ENCODE measurements around the gene NPIPB2. TPM values are rescaled to one million over a fixed set of nuclear protein-coding genes. Genes with fewer than 3 reads are reported as not detected.
A peak's percentile ranks its signal among the peaks of the same experiment; 100 is the strongest.

Gene NPIPB2
- total and polyA plus RNA-seq, 5 donors from 2014 or later = 0.44 to 17.5 (median 2.2) TPM; not detected in 1

GRCh38 chr16:11909653-11910545, 31.9 kb downstream of the NPIPB2 start:
- H3K4me3 ChIP-seq (ENCODE audit: low read depth, low read length) = peak overlapping the region; percentile 27
- H3K27ac Mint-ChIP-seq = peak overlapping the region; percentile 3 to 88 (median 14)

GRCh38 chr16:11907160-11907970, 34.5 kb downstream of the NPIPB2 start:
- H3K27ac Mint-ChIP-seq = peak overlapping the region in 1 of 3 donors; percentile 5
- Histone ChIP-seq H3K27ac (ENCODE audit: insufficient read depth, low read length, poor library complexity, severe bottlenecking) (no peak overlapping the region), H3K36me3 (ENCODE audit: control insufficient read depth, insufficient read depth, low read length) (peaks cover 29% of the 10 kb centered on the region), H3K9me3 (ENCODE audit: control insufficient read depth in 2 of 2, low read length in 2 of 2) (no peaks in the 10 kb centered on the region), H3K4me1 (ENCODE audit: control insufficient read depth, insufficient read depth, low read length, poor library complexity, severe bottlenecking) (peaks cover 26% of the 10 kb centered on the region), H3K27me3 (ENCODE audit: control insufficient read depth, insufficient read depth, low read length) (no peaks in the 10 kb centered on the region), H3K4me3 (ENCODE audit: low read depth, low read length) (no peak overlapping the region)
- ATAC-seq (ENCODE audit: low read depth in 2 of 2) = no peak
- H3K4me1 Mint-ChIP-seq = peaks cover 27 to 82% (median 57%) of the 10 kb centered on the region in 4 donors
- peak overlapping the region in 3 of 4 donors; percentile 9 to 27 (median 23) for H3K4me3 Mint-ChIP-seq
- H3K9me3 Mint-ChIP-seq = no peaks in the 10 kb centered on the region
- H3K27me3 Mint-ChIP-seq = no peaks in the 10 kb centered on the region
- no peak for DNase-seq
- H3K36me3 Mint-ChIP-seq = peaks cover 15% of the 10 kb centered on the region

More at GRCh38 chr16:11909653-11910545, 31.9 kb downstream of the NPIPB2 start:
- peaks cover 38 to 81% (median 66%) of the 10 kb centered on the region in 4 donors for H3K4me1 Mint-ChIP-seq
- peaks cover 12% of the 10 kb centered on the region for H3K36me3 Mint-ChIP-seq
- H3K4me1 ChIP-seq (ENCODE audit: control insufficient read depth, insufficient read depth, low read length, poor library complexity, severe bottlenecking) = peaks cover 42% of the 10 kb centered on the region
- H3K27me3 ChIP-seq (ENCODE audit: control insufficient read depth, insufficient read depth, low read length) = no peaks in the 10 kb centered on the region
- no peaks in the 10 kb centered on the region for H3K9me3 Mint-ChIP-seq
- no peak for ATAC-seq (ENCODE audit: low read depth in 2 of 2)
- peaks cover 9% of the 10 kb centered on the region for H3K27me3 Mint-ChIP-seq
- peaks cover 21% of the 10 kb centered on the region for H3K36me3 ChIP-seq (ENCODE audit: control insufficient read depth, insufficient read depth, low read length)
- no peaks in the 10 kb centered on the region for H3K9me3 ChIP-seq (ENCODE audit: control insufficient read depth in 2 of 2, low read length in 2 of 2)
- H3K4me3 Mint-ChIP-seq = peak overlapping the region; percentile 40 to 88 (median 56)
- no peak overlapping the region for H3K27ac ChIP-seq (ENCODE audit: insufficient read depth, low read length, poor library complexity, severe bottlenecking)
- no peak for DNase-seq

DNA sequence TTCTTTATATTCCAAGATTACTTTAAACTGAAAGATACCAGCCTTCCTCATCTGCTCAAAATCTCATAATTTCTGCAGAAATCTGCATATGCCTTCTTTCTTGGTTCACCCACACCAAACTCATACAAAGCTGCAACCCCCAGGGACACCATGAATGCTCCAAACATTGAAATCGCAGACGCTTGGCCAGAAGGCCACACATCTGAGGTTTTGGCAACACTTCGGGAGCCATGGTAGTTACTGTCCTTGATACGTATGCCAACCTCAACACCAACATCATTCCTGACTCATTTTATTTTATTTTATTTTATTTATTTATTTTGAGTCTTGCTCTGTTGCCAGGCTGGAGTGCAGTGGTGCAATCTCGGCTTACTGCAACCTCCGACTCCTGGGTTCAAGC, 37.9 kb downstream of the NPIPB2 start:
- Histone ChIP-seq H3K36me3 (ENCODE audit: control insufficient read depth, insufficient read depth, low read length) (peaks cover 31% of the 10 kb centered on the region), H3K4me3 (ENCODE audit: low read depth, low read length) (no peak overlapping the region), H3K4me1 (ENCODE audit: control insufficient read depth, insufficient read depth, low read length, poor library complexity, severe bottlenecking) (peaks cover 22% of the 10 kb centered on the region), H3K27me3 (ENCODE audit: control insufficient read depth, insufficient read depth, low read length) (no peaks in the 10 kb centered on the region), H3K27ac (ENCODE audit: insufficient read depth, low read length, poor library complexity, severe bottlenecking) (no peak overlapping the region), H3K9me3 (ENCODE audit: control insufficient read depth in 2 of 2, low read length in 2 of 2) (no peaks in the 10 kb centered on the region)
- Mint-ChIP-seq H3K4me3 (no peak overlapping the region), H3K4me1 (peaks cover 39 to 77% (median 61%) of the 10 kb centered on the region in 4 donors), H3K9me3 (no peaks in the 10 kb centered on the region), H3K27me3 (no peaks in the 10 kb centered on the region), H3K27ac (peak overlapping the region in 1 of 3 donors; percentile 60), H3K36me3 (peaks cover 19% of the 10 kb centered on the region)
- ATAC-seq (ENCODE audit: low read depth in 2 of 2) (no peak), DNase-seq (no peak)

DNA sequence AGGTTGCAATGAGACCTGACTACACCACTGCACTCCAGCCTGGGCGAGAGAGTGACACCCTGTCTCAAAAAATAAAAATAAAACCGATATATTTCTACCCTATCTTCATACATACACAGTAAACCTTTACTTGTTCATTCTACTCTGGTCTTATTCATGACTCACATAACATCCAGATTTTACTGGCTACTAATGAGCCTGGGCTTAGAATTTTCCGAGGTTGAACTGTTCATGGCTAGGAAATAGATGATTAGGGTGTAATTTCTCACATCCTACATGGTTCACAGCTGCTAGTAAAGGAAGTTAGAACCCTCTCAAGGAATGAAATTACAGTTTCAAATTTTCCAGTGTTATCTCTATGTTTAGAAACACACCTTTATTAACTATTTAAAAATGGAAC, 40.8 kb downstream of the NPIPB2 start:
- Histone ChIP-seq H3K9me3 (ENCODE audit: control insufficient read depth in 2 of 2, low read length in 2 of 2) (no peaks in the 10 kb centered on the region), H3K4me3 (ENCODE audit: low read depth, low read length) (no peak overlapping the region), H3K27ac (ENCODE audit: insufficient read depth, low read length, poor library complexity, severe bottlenecking) (peak overlapping the region; percentile 8), H3K4me1 (ENCODE audit: control insufficient read depth, insufficient read depth, low read length, poor library complexity, severe bottlenecking) (peaks cover 21% of the 10 kb centered on the region), H3K36me3 (ENCODE audit: control insufficient read depth, insufficient read depth, low read length) (peaks cover 29% of the 10 kb centered on the region), H3K27me3 (ENCODE audit: control insufficient read depth, insufficient read depth, low read length) (no peaks in the 10 kb centered on the region)
- H3K27me3 Mint-ChIP-seq = no peaks in the 10 kb centered on the region
- H3K27ac Mint-ChIP-seq = peak overlapping the region; percentile 32 to 69 (median 38)
- H3K4me1 Mint-ChIP-seq = peaks cover 43 to 76% (median 60%) of the 10 kb centered on the region in 4 donors
- H3K4me3 Mint-ChIP-seq = no peak overlapping the region
- peaks cover 16% of the 10 kb centered on the region for H3K36me3 Mint-ChIP-seq
- H3K9me3 Mint-ChIP-seq = no peaks in the 10 kb centered on the region
- no peak for DNase-seq
- no peak for ATAC-seq (ENCODE audit: low read depth in 2 of 2)

DNA sequence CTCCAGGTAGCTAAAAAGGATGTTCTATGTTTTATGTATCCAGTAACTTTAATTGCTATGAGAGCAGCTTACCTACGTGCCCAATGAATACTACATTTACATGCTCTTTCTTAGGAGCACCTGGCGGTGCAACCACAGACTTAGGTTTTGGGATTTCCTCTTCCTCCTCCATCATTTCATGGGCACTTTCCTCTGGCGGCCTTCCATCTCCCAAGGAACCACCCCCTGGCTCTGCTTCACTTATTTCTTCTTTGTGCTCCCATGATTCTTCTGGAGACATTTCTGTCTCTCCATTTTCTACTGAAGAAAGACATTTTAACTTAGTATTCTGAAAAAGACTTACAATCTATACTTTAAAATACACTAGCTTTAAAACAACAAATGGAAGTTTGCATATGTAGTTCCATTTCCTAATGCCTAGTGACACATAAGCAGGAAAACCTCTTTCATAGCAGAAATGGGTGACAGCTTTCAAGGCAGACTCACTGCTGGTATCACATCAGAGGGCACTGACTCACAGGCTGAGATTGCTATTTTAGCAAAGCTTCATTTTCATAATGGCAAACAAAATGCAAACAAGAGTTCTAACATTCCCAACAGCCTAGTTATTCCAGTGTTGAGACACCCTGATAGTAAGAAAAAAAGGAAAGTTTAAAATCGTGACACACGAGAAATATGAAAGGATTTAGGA, 45.2 kb downstream of the NPIPB2 start:
- H3K4me1 Mint-ChIP-seq = peaks cover 38 to 53% (median 43%) of the 10 kb centered on the region in 4 donors
- Histone ChIP-seq H3K9me3 (ENCODE audit: control insufficient read depth in 2 of 2, low read length in 2 of 2) (no peaks in the 10 kb centered on the region), H3K4me3 (ENCODE audit: low read depth, low read length) (no peak overlapping the region), H3K27me3 (ENCODE audit: control insufficient read depth, insufficient read depth, low read length) (no peaks in the 10 kb centered on the region), H3K27ac (ENCODE audit: insufficient read depth, low read length, poor library complexity, severe bottlenecking) (no peak overlapping the region), H3K36me3 (ENCODE audit: control insufficient read depth, insufficient read depth, low read length) (peaks cover 38% of the 10 kb centered on the region), H3K4me1 (ENCODE audit: control insufficient read depth, insufficient read depth, low read length, poor library complexity, severe bottlenecking) (peaks cover 21% of the 10 kb centered on the region)
- DNase-seq = no peak
- H3K9me3 Mint-ChIP-seq = no peaks in the 10 kb centered on the region
- H3K27me3 Mint-ChIP-seq = no peaks in the 10 kb centered on the region
- H3K27ac Mint-ChIP-seq = peak overlapping the region; percentile 1 to 49 (median 7)
- H3K4me3 Mint-ChIP-seq = no peak overlapping the region
- H3K36me3 Mint-ChIP-seq = peaks cover 21% of the 10 kb centered on the region
- ATAC-seq (ENCODE audit: low read depth in 2 of 2) = no peak

GRCh38 chr16:11893571-11893970, 48.3 kb downstream of the NPIPB2 start:
- peaks cover 1% of the 10 kb centered on the region for H3K4me1 ChIP-seq (ENCODE audit: control insufficient read depth, insufficient read depth, low read length, poor library complexity, severe bottlenecking)
- Mint-ChIP-seq H3K9me3 (no peaks in the 10 kb centered on the region), H3K4me3 (peak overlapping the region in 1 of 4 donors; percentile 51), H3K36me3 (peaks cover 22% of the 10 kb centered on the region), H3K27ac (peak overlapping the region in 2 of 3 donors; percentile 9 to 29), H3K27me3 (no peaks in the 10 kb centered on the region), H3K4me1 (peaks cover 15 to 22% (median 18%) of the 10 kb centered on the region in 4 donors)
- H3K36me3 ChIP-seq (ENCODE audit: control insufficient read depth, insufficient read depth, low read length) = peaks cover 50% of the 10 kb centered on the region
- no peak for ATAC-seq (ENCODE audit: low read depth in 2 of 2)
- H3K27me3 ChIP-seq (ENCODE audit: control insufficient read depth, insufficient read depth, low read length) = no peaks in the 10 kb centered on the region
- no peak overlapping the region for H3K27ac ChIP-seq (ENCODE audit: insufficient read depth, low read length, poor library complexity, severe bottlenecking)
- DNase-seq = no peak
- no peaks in the 10 kb centered on the region for H3K9me3 ChIP-seq (ENCODE audit: control insufficient read depth in 2 of 2, low read length in 2 of 2)
- H3K4me3 ChIP-seq (ENCODE audit: low read depth, low read length) = no peak overlapping the region

DNA sequence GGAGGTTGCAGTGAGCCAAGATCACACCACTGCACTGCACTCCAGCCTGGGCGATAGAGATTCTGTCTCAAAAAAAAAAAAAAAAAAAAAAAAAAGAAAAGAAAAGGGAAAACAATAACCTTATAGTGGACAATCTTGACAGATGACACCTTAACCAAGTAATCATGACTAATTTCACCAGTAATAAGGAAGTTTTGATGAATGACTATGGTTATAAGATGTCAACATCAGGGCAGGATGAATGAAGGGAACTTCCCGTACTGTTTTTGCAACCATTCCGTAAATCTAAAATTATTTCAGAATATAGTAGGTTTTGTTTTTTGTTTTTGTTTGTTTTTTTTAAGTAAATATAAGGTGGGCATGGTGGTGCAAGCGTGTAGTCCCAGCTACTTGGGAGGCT, 49.1 kb downstream of the NPIPB2 start:
- Mint-ChIP-seq H3K9me3 (no peaks in the 10 kb centered on the region), H3K4me3 (no peak overlapping the region), H3K27me3 (no peaks in the 10 kb centered on the region), H3K27ac (no peak overlapping the region), H3K36me3 (peaks cover 22% of the 10 kb centered on the region), H3K4me1 (peaks cover 10 to 16% (median 12%) of the 10 kb centered on the region in 4 donors)
- Histone ChIP-seq H3K9me3 (ENCODE audit: control insufficient read depth in 2 of 2, low read length in 2 of 2) (no peaks in the 10 kb centered on the region), H3K36me3 (ENCODE audit: control insufficient read depth, insufficient read depth, low read length) (peaks cover 54% of the 10 kb centered on the region), H3K4me1 (ENCODE audit: control insufficient read depth, insufficient read depth, low read length, poor library complexity, severe bottlenecking) (no peaks in the 10 kb centered on the region), H3K27ac (ENCODE audit: insufficient read depth, low read length, poor library complexity, severe bottlenecking) (no peak overlapping the region), H3K27me3 (ENCODE audit: control insufficient read depth, insufficient read depth, low read length) (no peaks in the 10 kb centered on the region), H3K4me3 (ENCODE audit: low read depth, low read length) (no peak overlapping the region)
- ATAC-seq (ENCODE audit: low read depth in 2 of 2) (no peak), DNase-seq (no peak)

All from CD4-positive, CD25-positive, alpha-beta regulatory T cell (primary cell).